ENCODE results near the gene CSK.

GRCh38 chr15:74752011-74752410 lies 29.9 kb upstream of the CSK start:
- TF ChIP-seq CTCF (IDR thresholded peaks at IDR 0.05) (no peak), POLR2AphosphoS5 (IDR thresholded peaks at IDR 0.05; ENCODE audit: low read depth, low read length) (no peak), YY1 (IDR thresholded peaks at IDR 0.05; ENCODE audit: low read depth) (no peak), SMC3 (IDR thresholded peaks at IDR 0.05; ENCODE audit: low read depth, low read length) (no peak), IRF3 (IDR thresholded peaks at IDR 0.05; ENCODE audit: low read depth, low read length) (no peak), MAX (IDR thresholded peaks at IDR 0.05; ENCODE audit: low read depth) (no peak), JUND (IDR thresholded peaks at IDR 0.05) (no peak), RFX5 (IDR thresholded peaks at IDR 0.05; ENCODE audit: low read length) (no peak), EP300 (IDR thresholded peaks at IDR 0.05; ENCODE audit: borderline replicate concordance in 1 of 2, low read depth in 1 of 2, low read length in 1 of 2) (no peak)
